GM18526 (cell line): Measurements from ENCODE around the gene FMR1.

Experiments
- POLR2A ChIP-seq: IDR thresholded peaks from 3 replicates; pipeline ENCODE4 v1.6.1; 2011; ENCODE audit not compliant: insufficient read length; ENCODE audit errors: extremely low read depth

The FMR1 gene

DNA sequence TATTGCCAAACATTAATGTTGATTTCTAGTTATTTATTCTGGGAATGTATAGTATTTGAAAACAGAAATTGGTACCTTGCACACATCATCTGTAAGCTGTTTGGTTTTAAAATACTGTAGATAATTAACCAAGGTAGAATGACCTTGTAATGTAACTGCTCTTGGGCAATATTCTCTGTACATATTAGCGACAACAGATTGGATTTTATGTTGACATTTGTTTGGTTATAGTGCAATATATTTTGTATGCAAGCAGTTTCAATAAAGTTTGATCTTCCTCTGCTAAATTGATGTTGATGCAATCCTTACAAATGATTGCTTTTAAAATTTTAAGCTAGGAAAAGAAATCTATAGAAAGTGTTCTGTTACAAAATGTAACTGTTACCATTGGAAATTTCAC lies 38.6 kb downstream of the FMR1 start:
- TF ChIP-seq POLR2A: no peak

DNA sequence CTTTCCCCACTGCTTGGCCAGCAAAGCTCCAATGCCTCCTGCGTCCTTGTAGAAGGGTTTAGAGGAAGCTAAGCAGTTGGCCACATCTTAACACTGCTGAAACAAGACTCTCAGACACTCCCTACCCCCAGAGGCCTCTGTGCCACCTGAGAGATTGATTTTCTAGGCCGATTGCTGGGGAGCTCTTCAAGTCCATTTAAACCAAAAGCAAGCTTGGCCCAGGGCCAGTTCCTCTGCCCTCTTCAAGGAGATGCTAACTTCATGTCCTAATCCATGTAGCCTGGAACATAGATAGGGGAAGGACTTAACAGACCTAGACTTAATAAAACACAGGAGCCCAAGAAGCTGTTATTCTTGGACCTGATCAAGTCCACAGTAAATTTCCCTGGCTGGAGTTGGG lies 42.3 kb downstream of the FMR1 start:
- no peak for TF ChIP-seq POLR2A

DNA sequence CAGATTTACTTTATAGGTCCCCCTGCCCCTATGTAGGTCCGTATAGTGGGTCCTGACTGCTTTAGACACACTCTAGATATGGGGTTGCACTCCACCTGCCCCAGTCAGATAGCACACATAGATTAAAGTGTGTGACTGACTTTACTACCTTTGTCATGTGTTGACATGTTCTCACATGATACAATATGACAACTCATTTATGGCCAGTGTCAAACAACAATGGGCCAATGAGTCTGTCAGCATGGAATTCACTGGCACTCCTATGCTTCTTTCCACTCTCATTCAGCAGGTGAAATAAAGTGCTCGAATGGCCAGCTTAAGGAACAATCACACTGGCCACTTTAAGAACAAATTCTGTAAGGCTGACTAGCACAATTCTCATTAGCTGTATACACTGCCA lies 45.6 kb downstream of the FMR1 start:
- TF ChIP-seq POLR2A: no peak

DNA sequence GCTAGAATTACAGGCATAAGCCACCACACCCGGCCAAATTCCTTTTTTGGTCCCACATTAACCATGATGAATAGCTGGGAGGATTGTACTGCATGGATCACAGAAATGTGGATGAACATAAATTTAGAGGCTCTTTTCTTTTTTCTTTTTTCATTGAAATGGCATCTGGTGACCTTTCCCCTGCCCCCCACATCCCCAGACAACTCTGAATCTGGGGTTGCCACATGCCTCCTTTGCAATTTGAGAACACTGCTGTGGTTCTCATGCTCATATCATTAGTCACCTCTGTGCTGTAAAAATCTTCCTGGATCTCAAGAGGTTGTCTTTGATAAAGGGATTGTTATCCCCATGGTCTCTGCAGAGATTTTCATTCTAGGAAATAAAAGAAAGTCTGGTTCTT lies 46.6 kb downstream of the FMR1 start:
- no peak for TF ChIP-seq POLR2A

DNA sequence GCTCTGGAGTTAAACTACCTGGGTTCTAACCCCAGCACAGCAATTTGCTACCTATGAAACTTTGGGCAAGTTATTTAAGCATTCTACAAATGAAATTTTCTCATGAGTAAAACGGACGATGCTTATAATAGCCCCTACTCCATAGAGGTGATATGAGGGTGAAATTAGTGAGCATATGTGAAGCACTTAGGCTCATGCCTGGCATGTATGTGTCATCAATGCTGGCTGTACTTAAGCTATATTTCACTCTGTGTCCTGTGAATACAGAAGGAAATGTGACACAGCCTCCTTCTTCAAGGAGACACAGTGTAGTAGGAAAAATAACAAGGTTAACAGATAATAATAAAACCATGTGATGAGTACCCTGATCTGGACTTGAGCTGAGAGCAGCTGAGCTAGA lies 49.0 kb downstream of the FMR1 start:
- TF ChIP-seq POLR2A: no peak

DNA sequence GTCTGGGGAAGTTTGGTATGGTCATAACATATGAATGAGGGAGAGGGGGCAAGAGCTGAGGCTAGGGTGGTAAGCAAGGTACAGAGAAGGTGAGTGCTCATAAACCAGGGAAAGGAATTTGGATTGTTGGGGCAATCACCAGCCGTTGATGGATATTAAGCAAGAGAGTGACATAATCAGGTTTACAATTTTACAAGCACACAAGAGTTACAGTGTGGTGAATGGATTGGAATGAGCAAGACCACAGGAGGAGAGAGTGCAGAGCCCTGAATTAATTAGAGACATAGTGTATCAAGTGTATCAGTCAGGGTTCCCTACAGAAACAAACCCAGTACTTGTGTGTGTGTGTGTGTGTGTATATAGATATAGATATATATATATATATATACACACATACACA lies 50.8 kb downstream of the FMR1 start:
- TF ChIP-seq POLR2A: no peak

DNA sequence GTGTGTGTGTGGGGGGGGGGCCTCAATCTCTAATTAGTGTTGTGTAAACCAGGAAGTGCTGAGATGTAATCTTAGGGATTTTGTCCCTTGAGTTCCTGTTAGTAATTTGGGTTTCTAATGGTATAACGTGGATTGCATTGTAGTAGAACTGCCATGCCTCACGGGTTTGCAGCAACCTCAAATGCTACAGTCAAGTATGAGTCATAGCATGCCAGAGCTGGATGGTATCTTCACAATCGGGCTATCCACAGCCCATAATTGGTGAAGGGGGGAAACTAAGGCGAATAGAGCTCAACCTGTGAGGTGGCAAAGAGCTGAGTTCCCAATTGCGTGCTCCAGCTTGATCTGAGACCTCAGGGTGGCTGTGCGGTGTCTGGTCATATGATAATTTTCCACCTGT lies 67.2 kb downstream of the FMR1 start:
- TF ChIP-seq POLR2A: no peak

DNA sequence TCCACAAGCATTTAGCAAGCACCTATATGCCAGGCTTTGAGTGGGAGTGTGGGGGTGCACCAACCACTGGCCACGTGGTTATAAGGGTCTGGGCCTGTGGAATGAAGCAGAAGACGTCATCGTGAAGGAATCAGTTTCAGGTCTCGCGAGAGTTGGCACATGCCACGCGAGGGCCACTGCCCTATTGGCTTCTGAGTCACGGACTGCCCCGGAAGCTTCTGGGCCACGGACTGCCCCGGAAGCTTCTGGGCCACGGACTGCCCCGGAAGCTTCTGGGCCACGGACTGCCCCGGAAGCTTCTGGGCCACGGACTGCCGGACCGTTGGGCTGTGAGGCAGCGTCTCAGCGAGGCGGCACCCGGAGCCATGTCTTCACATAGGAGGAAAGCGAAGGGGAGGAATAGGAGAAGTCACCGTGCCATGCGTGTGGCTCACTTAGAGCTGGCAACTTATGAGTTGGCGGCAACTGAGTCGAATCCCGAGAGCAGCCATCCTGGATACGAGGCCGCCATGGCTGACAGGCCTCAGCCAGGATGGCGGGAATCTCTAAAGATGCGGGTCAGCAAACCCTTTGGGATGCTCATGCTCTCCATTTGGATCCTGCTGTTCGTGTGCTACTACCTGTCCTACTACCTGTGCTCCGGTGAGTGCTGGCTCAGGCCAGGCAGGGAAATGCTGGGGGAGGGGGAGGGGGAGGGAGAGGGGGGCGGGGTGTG lies 69.5 kb downstream of the FMR1 start, which contains the start of gene FMR1NB:
Gene FMR1NB, plus strand, starts transcription at position 300 of the 715 bp plus-strand sequence. Its CDS starts 66 bp downstream, at position 366.
- no peak for TF ChIP-seq POLR2A
